Bone marrow (tissue), 2 donors: ENCODE data around the gene BRPF3.

Experiments used
- DNase-seq, 2 donors: peaks; one replicate each; lab custom pipeline; 2025; lab: John Stamatoyannopoulos, UW

The BRPF3 gene

DNA sequence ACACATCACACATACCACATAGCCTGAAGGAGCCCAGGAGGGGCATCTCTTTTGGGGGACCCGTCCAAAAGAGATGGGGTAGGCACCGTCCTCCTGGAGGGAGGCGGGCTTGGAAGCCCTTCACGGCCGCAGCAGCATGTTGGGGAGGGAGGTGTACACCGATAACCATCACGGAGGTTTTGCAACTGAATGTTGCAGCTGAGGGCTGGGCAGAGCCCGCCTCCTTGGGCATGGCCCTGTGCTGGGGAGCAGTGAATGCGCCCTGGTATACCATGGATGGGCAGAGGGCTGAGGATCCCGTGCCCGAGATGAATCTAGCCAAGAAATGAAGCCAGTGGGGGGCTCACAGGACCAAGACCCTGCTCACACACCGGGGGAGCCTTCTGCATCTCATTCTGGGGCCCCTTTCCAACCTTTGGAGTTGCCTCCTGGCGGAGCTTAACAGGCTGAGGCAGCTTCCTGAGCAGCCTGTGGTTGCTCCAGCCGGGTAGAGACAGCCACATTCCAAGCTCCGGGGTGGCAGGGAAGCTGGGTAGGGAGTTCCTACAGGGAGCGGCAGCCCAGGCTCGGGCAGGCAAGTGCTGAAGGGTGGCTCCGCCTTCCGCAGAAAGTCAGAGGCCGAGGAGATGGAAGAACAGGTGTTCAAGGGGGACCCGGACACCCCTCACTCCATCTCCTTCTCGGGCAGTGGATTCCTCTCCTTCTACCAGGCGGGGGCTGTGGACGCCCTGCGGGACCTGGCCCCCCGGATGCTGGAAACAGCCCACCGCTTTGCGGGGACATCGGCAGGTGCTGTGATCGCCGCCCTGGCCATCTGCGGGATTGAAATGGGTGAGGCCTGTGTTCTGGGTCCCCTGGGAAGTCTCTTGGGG is 73.5 kb downstream of the BRPF3 start, which contains the start of gene PNPLA1:
Gene PNPLA1 (plus strand): TSS at position 227 of the 872 bp plus-strand sequence. CDS start 400 bp downstream, at position 627.
- DNase-seq: no peak

- DNase-seq: no peak
These were observed 75.7 kb downstream of the BRPF3 start for GRCh38 chr6:36272234-36272633.

GRCh38 chr6:36273067-36273466 is 76.5 kb downstream of the BRPF3 start:
- no peak for DNase-seq

DNA sequence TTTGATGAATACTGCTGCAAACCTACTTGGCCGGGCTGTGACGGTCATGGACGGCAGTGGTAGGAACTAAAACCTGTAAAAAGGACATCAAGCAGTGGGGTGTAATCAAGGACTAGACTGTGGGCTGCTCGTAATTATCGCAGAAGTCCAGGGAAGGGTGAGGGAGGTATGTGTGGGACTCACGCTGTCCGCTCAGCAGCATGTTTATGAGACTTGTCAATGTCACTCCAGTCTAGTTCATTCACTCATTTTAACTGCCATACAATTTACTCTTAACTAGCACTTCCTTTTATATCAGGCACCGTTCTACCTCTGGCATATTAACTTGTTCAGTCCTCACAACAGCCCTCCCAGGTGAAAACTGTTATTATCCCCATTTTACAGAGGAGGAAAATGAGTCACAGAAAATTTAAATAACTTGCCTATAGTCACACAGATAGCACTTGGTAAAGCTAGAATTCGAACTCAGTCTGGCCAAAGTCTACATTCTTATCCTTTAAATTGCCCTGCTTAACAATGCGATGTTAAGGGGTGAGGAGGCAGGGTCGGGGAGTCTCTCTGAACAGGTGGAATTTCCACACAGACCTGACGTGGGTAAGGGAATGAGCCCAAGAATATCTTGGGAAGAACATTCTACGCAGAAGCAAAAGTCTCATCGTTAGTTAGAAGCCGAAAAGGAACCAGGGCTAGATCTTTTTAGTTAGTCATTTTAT is 77.4 kb downstream of the BRPF3 start:
- DNase-seq: no peak

DNA sequence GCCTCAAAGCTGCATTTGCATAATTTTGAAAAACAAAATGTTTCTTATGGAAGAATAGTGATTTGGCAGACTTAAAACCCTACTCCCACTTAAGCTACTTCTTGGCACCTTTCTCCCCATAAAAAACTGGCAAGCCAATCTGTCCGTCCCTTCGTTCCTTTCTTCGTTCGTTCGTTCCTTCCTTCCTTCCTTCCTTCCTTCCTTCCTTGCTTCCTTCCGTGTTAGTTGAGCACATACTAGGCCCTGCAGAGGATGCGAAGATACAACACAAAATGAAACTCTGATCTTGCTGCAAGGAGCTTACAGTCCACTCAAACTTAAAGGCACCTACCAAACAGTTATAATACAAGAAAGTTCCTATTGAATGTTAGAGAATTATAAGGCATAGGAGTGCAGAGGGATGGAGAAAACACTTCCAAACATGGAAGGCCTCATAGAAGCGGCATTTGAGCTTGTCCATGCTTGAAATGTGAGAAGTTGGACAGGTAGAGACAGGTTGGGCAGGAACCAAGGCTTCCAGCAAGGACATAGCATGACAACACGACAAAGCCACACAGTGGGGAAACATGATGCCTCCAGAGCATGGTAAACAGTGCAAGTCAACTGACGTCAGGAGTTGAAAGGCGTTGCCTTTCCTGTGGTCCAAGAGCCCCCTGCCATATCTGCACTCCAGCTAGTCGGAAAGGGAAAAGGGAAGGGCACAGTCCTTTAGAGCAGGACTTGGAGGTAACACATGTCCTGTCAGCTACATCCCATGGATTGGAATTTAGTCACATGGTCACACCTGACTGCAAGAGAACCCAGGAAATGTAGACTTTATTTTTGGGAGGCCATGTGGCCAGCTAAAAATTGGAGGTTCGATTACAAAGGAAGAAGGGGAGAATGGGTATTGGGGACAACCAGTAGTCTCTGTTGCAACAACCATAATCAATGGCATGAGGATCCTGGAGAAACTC is 80.3 kb downstream of the BRPF3 start:
- no peak for DNase-seq

DNA sequence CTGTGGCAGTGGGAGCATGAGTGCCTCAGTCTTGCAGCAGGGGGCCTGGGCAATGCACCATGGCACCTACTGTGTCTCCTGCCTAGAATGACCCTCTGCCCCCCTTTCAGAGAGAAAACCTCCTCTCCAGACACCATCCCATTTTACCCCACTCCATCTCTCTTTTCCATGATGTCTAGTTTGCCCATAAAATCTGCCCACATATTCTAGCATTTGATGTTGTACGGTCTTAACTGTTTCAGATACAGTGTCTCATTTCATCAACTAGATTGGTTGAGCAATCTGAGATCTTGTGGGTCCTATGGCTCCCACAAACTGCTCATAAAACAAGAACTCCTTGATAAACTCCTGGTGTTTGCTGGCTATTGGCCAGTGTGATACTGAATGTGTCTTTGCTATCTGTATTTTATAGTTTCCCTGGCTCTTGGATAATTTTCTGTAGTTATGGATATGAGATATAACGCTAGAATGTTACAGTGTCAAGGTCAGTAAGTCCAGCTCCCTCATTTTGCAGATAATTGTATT is 81.5 kb downstream of the BRPF3 start:
- no peak for DNase-seq

GRCh38 chr6:36280467-36280866 is 83.9 kb downstream of the BRPF3 start:
- DNase-seq: no peak

DNA sequence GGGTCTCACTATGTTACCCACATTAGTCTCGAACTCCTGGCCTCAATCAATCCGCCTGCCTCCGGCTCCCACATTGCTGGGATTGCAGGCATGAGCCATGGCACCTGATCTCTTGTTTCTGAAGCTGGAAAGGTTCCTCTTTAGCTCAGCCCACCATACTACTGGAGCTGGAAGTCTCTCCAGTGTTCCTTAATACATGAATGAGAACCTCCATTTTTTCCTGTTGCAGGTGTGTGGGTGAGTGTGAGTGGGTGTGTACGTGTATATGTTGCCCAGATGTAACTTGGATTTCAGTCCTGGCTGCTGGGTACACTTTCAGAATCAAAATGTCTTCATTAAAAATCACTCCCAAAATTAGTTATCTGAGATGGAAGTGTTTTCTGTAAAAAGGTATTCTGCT is 84.4 kb downstream of the BRPF3 start:
- no peak for DNase-seq
